Osteocyte (in vitro differentiated cells): ENCODE measurements around the gene DHX35. TPM values are rescaled to one million over a fixed set of nuclear protein-coding genes. Genes with fewer than 3 reads are reported as not detected.

Experiments
- DNase-seq: peaks from one replicate; pipeline ENCODE4 v3.0.0; 2021; ENCODE audit warnings: mixed read lengths; ENCODE audit not compliant: unreplicated experiment; ENCODE audit errors: extremely low spot score
- H3K27ac Mint-ChIP-seq: one replicate; pipeline ENCODE4 v1.8.0; 2021; ENCODE audit warnings: mild to moderate bottlenecking, mixed read lengths; ENCODE audit not compliant: unreplicated experiment
- H3K27me3 Mint-ChIP-seq: one replicate; pipeline ENCODE4 v1.8.0; 2021; ENCODE audit warnings: mixed read lengths; ENCODE audit not compliant: unreplicated experiment
- H3K36me3 Mint-ChIP-seq: one replicate; pipeline ENCODE4 v1.8.0; 2021; ENCODE audit warnings: mixed read lengths; ENCODE audit not compliant: unreplicated experiment
- H3K4me1 Mint-ChIP-seq: one replicate; pipeline ENCODE4 v1.8.0; 2021; ENCODE audit warnings: mixed read lengths; ENCODE audit not compliant: unreplicated experiment
- H3K4me3 Mint-ChIP-seq: one replicate; pipeline ENCODE4 v1.8.0; 2021; ENCODE audit warnings: mild to moderate bottlenecking, moderate library complexity, mixed read lengths; ENCODE audit not compliant: unreplicated experiment
- H3K9me3 Mint-ChIP-seq: one replicate; pipeline ENCODE4 v1.8.0; 2021; ENCODE audit warnings: mixed read lengths; ENCODE audit not compliant: unreplicated experiment
- CTCF ChIP-seq: fragments of 200-600 bp; sonication (generic); IDR thresholded peaks from 2 replicates; pipeline ENCODE4 v1.5.0; 2021; ENCODE audit warnings: antibody characterized with exemption, mild to moderate bottlenecking, moderate library complexity
- total RNA-seq: library from RNA; stranded (reverse); gene quantifications from 2 replicates; pipeline ENCODE4 v1.2.1, GENCODE V29; 2021

The DHX35 gene
- total RNA-seq, 1 donor from 2014 or later: 10.1 TPM

- Mint-ChIP-seq H3K9me3 (no peaks in the 10 kb centered on the region), H3K4me3 (no peak overlapping the region), H3K27me3 (peaks cover 26% of the 10 kb centered on the region), H3K27ac (peak overlapping the region; percentile 79), H3K4me1 (peaks cover 7% of the 10 kb centered on the region), H3K36me3 (no peaks in the 10 kb centered on the region)
- TF ChIP-seq CTCF: no peak
- DNase-seq: no peak
These were observed 87.0 kb downstream of the DHX35 start for GRCh38 chr20:39049148-39049547.

GRCh38 chr20:39049684-39050554, 87.8 kb downstream of the DHX35 start:
- Mint-ChIP-seq H3K27me3 (peaks cover 28% of the 10 kb centered on the region), H3K36me3 (no peaks in the 10 kb centered on the region), H3K27ac (peak overlapping the region; percentile 79), H3K4me1 (peaks cover 7% of the 10 kb centered on the region), H3K4me3 (peak overlapping the region; percentile 82), H3K9me3 (no peaks in the 10 kb centered on the region)
- peak; percentile 100 for TF ChIP-seq CTCF
- DNase-seq: peak; percentile 93

- Mint-ChIP-seq H3K27ac (no peak overlapping the region), H3K36me3 (no peaks in the 10 kb centered on the region), H3K27me3 (peaks cover 31% of the 10 kb centered on the region), H3K9me3 (no peaks in the 10 kb centered on the region), H3K4me3 (peak overlapping the region; percentile 82), H3K4me1 (peaks cover 7% of the 10 kb centered on the region)
- no peak for DNase-seq
- no peak for TF ChIP-seq CTCF
These were observed 88.4 kb downstream of the DHX35 start for GRCh38 chr20:39050555-39050902.

GRCh38 chr20:39052676-39053075, 90.5 kb downstream of the DHX35 start:
- no peak for DNase-seq
- Mint-ChIP-seq H3K36me3 (no peaks in the 10 kb centered on the region), H3K4me1 (peaks cover 7% of the 10 kb centered on the region), H3K27me3 (peaks cover 40% of the 10 kb centered on the region), H3K4me3 (no peak overlapping the region), H3K27ac (no peak overlapping the region), H3K9me3 (no peaks in the 10 kb centered on the region)
- TF ChIP-seq CTCF: no peak

GRCh38 chr20:39057143-39057542, 95.0 kb downstream of the DHX35 start:
- H3K4me1 Mint-ChIP-seq: no peaks in the 10 kb centered on the region
- peaks cover 35% of the 10 kb centered on the region for H3K27me3 Mint-ChIP-seq
- H3K27ac Mint-ChIP-seq: no peak overlapping the region
- no peaks in the 10 kb centered on the region for H3K36me3 Mint-ChIP-seq
- no peak for DNase-seq
- no peak for TF ChIP-seq CTCF
- H3K4me3 Mint-ChIP-seq: no peak overlapping the region
- H3K9me3 Mint-ChIP-seq: no peaks in the 10 kb centered on the region
